HS-5 (cell line): ENCODE results near the gene BLMH.

Experiments used
- DNase-seq: peaks from one replicate; pipeline ENCODE4 v3.0.0-alpha.2; 2012; ENCODE audit warnings: low read depth

The BLMH gene, protein sequence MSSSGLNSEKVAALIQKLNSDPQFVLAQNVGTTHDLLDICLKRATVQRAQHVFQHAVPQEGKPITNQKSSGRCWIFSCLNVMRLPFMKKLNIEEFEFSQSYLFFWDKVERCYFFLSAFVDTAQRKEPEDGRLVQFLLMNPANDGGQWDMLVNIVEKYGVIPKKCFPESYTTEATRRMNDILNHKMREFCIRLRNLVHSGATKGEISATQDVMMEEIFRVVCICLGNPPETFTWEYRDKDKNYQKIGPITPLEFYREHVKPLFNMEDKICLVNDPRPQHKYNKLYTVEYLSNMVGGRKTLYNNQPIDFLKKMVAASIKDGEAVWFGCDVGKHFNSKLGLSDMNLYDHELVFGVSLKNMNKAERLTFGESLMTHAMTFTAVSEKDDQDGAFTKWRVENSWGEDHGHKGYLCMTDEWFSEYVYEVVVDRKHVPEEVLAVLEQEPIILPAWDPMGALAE

DNA sequence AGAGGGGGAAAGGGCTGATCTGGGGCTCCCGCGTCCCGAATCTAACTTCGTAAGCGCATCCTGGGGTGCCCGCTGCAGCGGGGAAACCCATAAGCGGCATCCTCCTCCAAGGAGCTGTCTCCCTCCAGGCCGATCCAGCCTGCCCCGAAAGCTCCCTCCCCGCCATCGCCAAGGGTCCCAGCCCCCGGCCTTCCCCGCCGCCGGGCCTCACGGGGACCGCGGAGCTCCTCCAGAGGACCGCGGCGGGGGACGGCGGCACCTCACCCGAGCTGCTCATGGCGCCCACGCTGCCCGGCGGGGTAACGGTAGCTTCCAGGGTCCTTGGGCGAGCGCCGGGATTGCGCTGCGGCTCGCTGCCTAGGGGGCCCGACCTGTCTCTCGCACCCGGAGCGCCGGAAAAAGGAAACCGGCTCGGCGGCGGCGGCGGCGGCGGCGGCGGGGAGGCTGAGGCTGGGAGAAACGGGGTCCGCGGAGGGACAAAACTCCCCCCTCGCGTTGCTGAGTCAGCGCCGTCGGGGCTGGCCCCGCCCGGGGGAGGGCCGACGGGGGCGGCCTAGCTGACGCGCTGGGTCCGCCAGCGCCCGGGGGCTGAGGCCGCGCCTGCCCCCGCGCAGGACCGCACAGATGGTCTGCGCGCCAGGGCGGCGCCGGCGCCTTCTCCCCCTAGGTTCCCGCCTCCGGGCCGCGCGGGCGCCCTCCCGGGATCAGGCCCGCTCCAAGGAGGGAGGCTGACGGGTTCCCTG, at the start of gene BLMH:
BLMH (minus strand) TSS at position 402 of the 743 bp plus-strand sequence; CDS start at position 277, 125 bp downstream.
- DNase-seq, result peak; percentile 32

DNA sequence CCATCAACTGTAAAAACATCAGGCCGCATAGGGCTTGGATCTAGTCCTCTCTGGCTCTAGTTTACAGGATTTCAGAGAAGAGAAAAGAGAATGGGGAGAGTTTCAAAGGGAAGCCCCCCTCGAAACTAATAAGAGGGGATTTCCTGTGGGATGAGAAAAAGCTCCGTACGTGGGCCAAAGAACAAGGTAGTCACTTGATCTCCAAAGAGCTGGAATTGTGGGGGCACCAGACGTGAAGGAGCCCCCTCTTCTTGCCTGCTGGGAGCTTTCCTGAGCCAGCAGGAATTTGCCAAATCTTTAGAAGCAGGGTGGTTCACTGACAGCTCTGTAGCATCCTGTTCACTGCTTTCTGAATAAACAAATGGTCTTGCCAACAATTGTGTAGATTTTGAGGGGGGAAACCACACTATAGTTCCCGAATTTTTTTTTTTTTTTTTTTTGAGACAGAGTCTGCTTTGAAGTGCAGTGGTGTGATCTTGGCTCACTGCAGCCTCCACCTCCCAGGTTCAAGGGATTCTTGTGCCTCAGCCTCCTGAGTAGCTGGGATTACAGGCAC, 49.1 kb upstream of the BLMH start:
- no peak for DNase-seq

DNA sequence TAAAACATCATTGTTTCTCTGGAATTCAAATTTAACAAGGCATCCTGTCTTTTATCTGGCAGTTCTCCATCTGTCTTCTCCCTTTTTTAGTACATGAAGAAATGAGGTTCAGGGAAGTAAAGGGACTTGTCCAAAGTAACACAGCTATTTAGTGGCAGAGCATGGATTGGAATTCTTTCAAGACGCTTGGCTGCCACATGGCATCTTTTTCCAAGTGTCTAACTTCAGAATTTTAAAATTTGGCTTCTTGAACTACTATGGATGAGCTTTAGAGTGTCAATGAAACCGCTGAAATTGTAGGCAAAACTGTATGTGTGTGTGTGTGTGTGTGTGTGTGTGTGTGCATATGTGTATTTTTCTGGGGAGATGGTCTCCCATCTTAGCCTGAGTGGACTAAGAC, 47.3 kb upstream of the BLMH start:
- no peak for DNase-seq

DNA sequence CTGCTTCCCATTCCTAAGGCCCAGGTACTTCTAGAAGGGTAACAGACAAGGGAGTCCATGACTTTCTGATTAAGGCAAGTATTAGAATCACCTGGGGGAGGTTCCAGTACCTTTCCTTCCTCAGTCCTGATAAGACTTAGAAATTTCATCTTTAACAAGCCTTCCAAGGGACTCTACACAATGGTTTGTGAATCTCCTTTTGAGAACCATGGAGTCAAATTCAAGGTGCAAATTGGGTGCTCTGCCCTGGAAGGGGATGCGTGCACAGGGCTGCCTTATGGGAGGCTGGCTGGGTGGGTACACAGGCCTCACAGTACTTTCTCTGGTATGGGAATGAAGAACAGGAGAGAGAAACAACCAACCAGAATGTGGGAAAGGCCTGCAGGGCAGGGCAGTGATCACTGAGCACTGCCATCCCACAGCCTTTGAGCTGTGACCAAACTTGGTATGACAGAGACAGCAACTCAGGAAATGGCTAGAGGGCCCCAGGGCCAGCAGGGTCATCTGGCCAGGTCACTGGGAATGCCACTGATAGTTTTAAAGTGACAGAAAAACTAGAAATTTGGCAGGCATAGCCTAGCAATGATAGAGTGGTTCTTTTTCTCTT, 45.8 kb upstream of the BLMH start:
- DNase-seq, result no peak

DNA sequence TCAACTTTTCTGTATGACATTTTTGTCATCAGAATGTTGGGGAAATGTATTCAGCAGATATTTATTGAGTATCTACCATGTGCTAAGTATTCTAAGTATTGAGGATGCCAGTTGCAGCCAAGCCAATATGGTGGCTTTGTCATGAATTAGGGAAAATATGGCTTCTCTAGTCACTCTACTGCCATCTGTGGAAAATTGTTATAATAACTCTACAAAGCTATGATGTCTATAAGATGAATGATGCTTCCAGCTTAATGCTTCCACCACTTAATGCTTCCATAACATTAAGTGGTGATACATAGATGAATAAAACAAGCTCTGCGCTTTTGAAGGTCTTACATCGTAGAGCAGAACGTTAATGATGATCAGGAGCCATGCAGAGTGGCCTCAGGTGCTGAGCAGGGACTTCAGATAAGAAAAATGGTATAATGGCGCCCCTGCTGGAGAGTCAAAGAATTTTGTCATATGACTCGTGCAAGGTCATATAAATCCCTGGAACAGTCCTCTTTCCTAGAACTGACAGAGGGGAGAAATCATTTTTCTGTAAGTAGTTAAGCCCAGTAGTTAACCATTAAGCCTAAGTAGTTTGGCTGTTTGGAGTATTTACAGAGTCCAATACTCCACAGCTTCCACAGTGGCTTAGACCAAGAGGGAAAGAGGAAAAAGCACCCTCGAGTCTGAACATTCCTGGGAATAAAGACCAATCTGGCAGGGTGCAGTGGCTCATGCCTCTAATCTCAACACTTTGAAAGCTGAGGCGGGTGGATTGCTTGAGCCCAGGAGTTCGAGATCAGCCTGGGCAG, 44.8 kb upstream of the BLMH start:
- DNase-seq, result no peak

DNA sequence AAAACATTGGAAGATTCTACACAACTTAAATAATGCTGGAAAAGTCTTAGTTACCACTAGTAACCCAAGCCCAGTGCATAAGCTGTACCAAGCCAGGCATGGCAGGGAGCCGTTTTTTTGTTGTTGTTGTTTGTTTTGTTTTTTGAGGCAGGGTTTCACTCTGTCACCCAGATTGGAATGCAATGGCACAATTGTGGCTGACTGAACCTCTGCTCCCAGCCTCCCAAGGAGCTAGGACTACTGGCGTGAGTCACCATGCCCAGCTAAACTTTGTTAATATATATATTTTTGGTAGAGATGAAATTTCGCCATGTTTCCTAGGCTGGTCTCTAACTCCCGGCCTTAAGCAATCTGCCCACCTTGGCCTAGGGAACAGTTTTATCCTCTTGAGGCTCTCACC, 42.7 kb upstream of the BLMH start:
- no peak for DNase-seq

DNA sequence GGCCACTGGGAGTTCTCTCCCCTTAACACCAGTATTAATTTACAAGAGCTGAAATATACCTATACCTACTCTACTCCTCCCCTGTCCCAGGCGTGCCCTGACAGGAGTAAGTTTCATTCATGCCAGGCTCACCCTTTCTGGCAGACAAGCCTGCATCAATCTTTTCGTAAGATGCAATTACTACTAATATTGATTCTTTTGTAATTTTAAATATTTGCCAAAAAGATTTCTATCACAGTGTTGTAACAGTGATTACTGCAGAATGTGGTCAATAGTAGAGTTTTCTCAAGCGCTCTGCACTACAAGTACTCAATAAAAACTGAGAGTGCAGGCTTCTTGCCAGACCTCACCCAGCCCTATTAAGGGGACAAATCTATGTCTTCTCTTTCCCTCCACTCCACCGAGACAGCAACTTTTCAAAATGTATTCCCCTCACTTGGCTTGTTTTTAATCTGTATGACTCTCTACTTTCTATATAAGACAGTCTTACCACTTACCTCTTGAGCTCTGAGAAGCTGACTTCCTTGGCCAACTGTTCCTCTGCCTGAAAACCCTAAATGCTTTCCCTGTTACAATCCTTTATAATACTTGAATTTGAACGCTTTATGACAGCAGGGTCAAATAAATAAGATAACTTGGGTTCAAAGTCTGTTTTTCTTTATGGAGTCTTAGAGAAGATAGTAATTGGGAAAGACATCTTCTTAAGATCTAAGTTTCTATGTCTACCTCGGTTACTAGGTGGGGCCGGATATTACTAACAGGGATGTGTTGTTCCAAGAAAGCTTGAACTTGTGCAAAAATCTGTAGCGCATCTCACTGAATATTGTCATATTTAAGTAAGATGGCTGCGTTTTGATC, 42.0 kb upstream of the BLMH start, which contains the start of gene TMIGD1:
TMIGD1 (minus strand) TSS at position 555 of the 858 bp plus-strand sequence. CDS start 1,924 bp downstream, outside the sequence.
- DNase-seq, result no peak

DNA sequence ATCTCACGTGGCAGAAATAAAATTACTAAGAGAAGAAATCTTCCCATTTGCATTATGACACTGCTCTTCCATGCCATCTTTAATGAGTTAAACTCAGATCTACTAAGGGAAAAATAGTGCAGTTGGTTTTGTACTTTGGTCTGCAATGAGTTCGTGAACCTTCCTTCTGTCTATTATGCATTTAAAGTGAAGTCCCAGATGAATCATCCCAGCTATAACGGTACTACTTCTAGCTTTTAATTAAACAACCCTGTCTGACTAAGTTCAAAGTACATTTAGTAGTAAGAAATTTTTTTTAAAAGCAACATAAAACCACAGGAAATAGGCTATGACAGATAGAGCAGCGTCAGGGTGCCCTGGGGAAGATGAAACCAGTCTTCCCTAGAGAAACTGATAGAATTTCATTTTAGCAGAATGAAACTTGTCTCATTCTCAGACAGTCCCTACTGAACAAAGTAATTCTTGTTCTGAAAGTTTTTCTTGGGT, 40.4 kb upstream of the BLMH start:
- DNase-seq, result no peak

DNA sequence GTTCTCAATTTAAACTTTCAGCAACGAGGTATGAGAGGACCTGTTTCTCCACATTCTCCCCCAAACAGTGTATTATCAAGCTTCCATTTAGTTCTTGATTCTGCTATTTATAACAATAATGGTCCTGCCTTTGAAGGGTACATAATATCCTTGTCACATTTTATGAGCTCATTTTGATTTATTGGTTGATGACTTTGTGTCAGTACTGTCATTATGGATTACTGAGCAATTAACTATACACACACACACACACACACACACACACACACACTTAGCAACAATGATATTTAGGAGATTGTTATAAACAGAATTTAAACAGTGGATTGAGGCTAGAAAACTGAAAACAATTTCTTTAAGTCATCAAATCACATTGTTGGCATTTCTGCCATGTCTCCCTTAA, 35.1 kb upstream of the BLMH start:
- no peak for DNase-seq

DNA sequence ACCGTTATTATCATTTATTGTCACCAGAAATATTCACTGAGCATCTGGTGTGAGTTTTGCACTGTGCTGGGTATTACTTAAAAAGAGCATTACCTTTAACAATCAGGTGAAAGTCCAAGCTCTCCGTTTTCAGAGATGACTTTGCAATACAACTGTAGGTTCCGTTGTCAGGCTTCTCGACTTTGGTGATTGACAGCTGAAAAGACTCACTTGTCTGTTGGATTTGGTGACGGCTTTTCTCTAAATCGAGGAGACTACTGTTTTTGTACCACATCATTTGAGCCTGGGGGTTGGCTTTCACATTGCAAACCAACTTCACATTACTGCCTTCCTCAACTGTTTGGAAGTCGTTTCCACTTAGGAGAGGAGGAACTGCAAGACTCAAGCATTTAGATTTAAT, 33.0 kb upstream of the BLMH start:
- no peak for DNase-seq

DNA sequence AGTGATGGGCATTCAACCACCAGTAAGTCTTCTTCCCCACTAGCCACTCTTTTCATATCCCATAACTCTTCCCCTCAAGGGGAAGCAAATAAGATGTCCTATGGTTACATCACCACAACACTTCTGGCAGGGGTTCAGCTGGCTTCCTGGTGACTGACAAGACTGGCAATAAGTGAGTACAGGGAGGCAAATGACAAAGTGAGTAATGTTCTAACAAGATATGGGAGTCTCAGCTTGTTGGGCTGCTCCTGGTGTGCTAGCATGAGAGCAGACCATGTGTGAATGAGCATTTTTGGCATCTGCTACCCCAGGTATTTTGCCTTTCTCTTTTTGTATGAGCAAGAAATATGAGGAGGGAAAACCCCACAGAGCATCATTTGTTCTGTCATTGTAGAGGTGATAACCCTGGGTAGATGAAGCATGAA, 32.2 kb upstream of the BLMH start:
- DNase-seq, result no peak

DNA sequence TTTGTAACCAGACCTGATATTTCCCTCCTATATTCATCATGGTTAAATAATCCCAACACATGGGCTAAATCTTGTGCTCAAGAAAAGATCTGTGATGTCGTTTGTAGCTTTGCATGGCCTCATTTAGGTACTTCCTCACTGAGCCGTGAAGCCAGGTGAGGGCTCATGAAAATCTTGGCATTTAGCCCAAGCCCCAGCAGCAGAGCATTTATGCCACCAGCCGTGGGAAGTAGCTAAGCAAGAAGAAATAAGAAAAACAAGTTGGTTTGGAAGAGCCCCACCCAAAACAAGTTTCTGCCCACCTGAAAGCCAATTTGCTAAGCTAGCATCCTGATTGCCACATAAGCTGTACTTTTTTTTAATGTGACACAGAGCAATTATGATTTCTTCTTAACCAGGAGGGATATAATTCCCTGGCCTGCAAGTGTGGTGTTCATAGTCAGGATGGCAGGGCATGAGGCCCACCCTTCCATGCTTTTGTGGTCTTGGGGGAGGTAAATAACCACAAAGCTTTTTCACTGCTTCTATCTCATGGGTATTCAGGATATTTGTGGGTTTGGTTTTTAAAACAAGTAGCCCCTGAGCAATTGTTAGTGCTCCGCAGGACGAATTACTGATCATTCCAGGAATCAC, 31.6 kb upstream of the BLMH start:
- DNase-seq, result no peak

DNA sequence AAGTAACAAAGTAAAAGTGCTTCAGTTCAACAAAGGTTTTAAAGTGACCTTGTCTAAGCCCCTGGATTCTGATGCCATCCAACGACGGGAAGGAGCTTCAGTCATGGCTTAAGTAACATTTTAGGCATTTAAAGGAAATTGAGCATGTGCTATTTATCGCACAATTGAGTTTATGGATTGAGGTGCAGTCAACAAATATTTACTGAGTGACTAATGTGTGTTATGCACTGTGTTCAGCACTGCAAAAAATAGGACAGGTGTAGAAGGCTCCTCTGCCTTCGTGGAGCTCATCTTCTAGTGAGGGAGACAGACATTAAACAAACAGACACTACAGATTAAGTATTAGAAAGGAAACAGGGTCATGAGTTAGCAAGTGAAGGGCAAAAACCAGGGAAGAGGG, 29.6 kb upstream of the BLMH start:
- DNase-seq, result no peak

DNA sequence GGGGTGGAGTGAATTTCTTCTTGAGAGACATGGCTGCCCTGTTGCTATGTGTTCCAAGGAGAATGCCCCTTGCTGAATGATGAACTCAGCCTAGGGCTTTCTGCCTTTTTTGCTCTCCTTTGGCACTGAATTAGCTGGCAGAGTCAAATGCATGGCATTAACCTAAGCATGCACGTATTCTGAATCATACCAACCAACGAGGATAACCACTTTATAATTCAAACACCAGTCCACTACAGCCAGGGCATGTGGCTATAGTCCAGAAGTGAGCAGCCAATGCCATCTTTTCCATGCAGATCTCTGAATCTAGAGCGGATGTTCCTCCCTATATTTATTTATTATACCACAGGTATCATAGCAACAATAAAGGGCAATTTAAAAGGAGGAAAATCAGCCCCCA, 26.4 kb upstream of the BLMH start:
- no peak for DNase-seq

DNA sequence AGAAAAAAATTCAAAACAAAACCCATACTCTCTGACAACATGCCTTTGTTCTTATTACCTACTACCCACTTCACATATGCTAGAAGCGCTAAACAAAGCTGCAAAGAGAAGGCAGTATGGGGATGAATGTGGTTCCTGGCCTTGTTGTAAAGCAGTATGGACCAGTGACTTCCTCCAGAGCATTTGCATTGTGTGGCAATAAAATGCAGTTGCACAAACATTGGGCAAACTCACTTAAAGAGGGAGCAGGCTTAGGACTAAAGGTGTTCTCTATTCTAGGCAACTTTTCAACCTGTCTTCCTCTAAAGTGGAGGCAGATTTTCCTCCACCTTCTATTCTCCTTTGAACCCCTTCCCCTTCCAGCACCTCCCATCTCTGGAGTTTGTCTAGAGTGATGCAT, 25.0 kb upstream of the BLMH start:
- DNase-seq, result no peak

DNA sequence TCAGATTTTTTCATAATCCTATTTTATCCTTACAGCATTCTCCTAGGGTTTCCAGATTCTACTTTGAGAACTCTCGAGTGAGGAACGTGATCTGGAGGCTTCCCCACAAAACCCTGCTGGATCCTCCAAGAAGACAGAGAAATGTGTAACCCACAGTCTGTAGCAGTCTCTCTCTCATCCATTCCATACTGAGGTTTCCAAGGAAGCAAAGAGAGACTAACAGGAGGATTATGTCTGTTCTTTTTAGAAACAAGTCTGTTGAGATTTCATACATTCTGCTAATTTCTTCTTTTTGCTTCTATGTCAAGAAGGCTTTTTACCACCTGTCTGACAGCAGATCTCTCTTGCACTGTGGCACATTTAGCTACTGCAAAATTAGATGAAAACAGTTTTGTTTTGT, 23.4 kb upstream of the BLMH start:
- DNase-seq, result no peak

DNA sequence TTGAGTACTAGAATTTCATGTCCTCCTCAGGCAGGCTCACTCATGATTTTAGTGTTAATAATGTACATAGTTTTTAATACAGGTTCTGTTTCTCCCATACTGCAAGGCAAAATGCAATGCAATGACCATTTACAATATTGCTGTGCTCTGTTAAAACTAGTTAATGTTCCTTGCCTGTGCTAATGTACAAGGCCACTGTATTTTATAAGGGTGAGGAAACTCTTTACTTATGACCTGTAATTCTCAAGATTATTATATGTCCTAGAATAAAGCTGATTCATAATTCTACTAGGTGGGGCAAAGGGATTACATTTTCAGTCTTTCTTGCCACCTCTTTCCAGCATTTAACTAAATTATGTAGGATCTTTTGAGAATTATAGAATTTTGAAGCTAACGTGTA, 22.7 kb upstream of the BLMH start:
- no peak for DNase-seq

DNA sequence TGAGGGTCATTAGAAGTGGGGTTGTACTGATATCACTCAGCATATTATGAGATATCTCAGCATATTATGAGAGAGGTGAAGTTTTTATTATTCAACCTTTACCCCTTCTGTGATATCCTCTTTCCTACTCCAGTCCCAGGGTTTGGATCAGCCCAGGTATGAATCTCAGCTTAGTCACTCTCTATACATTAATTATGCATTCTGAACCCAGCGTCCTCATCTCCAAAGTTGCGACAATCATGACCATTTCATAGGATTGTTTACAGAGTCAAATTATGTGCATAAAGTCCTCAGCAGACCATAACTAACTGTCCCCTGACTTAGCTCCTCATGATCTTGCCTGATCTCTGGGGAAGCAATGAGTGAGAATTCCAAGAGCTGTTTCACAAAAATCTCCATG, 20.5 kb upstream of the BLMH start:
- DNase-seq, result no peak

DNA sequence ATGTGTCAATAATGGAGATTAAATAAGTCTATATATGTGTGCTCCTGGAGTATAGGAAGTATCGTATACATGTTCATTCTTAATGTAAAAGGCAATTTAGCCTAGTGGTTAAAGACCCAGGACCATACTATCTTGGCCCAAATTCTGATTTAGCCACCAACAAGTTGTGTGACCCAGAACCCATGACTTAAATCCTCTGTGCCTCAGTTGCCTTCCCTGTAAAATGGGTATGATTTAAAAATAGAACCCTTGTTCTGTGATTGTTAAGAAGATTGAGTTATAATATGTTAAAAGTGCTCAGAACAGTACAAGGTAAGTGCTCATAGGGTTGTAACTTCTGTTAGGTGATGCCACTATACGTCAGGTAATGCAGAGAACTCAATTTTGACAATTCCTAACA, 18.8 kb upstream of the BLMH start:
- no peak for DNase-seq

DNA sequence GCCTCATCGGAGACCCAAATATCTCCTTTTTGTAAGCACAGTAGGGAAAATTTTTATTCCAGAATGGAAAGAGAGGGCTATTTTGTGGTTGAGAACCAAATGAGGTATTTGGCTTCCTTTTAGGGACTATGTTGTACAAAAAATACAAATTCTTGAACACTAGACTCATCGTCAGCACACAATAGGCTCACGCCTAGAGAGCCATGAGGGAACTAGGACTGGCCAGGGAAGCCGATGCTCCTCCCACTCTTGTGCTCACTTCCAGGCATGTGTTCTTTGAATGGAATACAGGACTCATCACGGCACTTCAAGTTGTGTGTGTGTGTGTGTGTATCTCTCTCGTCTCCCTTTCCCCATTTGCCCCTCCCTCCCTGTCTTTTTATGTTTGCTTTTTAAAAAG, 17.8 kb upstream of the BLMH start:
- peak; percentile 18 for DNase-seq
